ENCODE data around the gene OR4C6. TPM values are rescaled to one million over a fixed set of nuclear protein-coding genes. Genes with fewer than 3 reads are reported as not detected.

Gene OR4C6
- total RNA-seq, result not detected in 2 replicates

GRCh38 chr11:55661901-55662300 is at the start of gene OR4C6:
Gene OR4C6, plus strand, starts transcription at chr11:55662201. Its CDS starts 2,966 bp downstream, at chr11:55665167.

GRCh38 chr11:55634813-55635212 is 27.2 kb upstream of the OR4C6 start, which contains the start of gene OR4P4:
Gene OR4P4, plus strand, starts transcription at chr11:55635113.

GRCh38 chr11:55648027-55648426 is 14.0 kb upstream of the OR4C6 start, which contains the start of gene OR4S2:
Gene OR4S2, plus strand, starts transcription at chr11:55648327. Its CDS starts 2,577 bp downstream, at chr11:55650904.

Other genes with a start within 250 kb of the OR4C6 start
- gene OR4C15, start 107.7 kb upstream of the OR4C6 start, total RNA-seq, result not detected in 2 replicates
- gene OR4C16, start 90.1 kb upstream of the OR4C6 start, total RNA-seq, result not detected in 2 replicates
- not detected in 2 replicates for gene OR4C11, start 54.6 kb upstream of the OR4C6 start, total RNA-seq
- gene OR4P4, start 27.1 kb upstream of the OR4C6 start, total RNA-seq, result not detected in 2 replicates
- gene OR4S2, start 13.9 kb upstream of the OR4C6 start, total RNA-seq, result not detected in 2 replicates
- gene OR5D13, start 111.2 kb downstream of the OR4C6 start, total RNA-seq, result not detected in 2 replicates
- gene OR5D14, start 133.4 kb downstream of the OR4C6 start, total RNA-seq, result not detected in 2 replicates
- not detected in 2 replicates for gene OR5L1, start 149.2 kb downstream of the OR4C6 start, total RNA-seq
- not detected in 2 replicates for gene OR5D18, start 157.4 kb downstream of the OR4C6 start, total RNA-seq
- not detected in 2 replicates for gene OR5L2, start 165.0 kb downstream of the OR4C6 start, total RNA-seq
- not detected in 2 replicates for gene OR5D16, start 176.6 kb downstream of the OR4C6 start, total RNA-seq
- not detected in 2 replicates for gene TRIM51, start 221.1 kb downstream of the OR4C6 start, total RNA-seq

Data from myometrial cell (primary cell).